ENCODE data around the gene NNMT.
A peak's percentile ranks its signal among the peaks of the same experiment; 100 is the strongest.

NNMT gene

GRCh38 chr11:114284914-114285313 lies 11.3 kb upstream of the NNMT start:
- Histone ChIP-seq H3K27ac (no peak overlapping the region), H3K9me3 (no peaks in the 10 kb centered on the region), H3K4me1 (peaks cover 0 to 30% (median 14%) of the 10 kb centered on the region in 4 donors), H3K4me3 (no peak overlapping the region), H3K36me3 (no peaks in the 10 kb centered on the region), H3K27me3 (no peaks in the 10 kb centered on the region)
- no peak for TF ChIP-seq CTCF (IDR thresholded peaks at IDR 0.05)
- intact Hi-C loops (cut with DNase I; ENCODE audit: low total_unique reads) = loop anchor here (5.0 kb wide), 1 partner anchor 477 kb away; no protein-coding TSS in a partner anchor
- no peak for DNase-seq

GRCh38 chr11:114285599-114285998 lies 10.6 kb upstream of the NNMT start:
- Histone ChIP-seq H3K4me3 (no peak overlapping the region), H3K27ac (no peak overlapping the region), H3K9me3 (no peaks in the 10 kb centered on the region), H3K4me1 (peaks cover 0 to 30% (median 12%) of the 10 kb centered on the region in 4 donors), H3K27me3 (no peaks in the 10 kb centered on the region), H3K36me3 (no peaks in the 10 kb centered on the region)
- peak in 1 of 2 donors; percentile 55 for DNase-seq
- no peak for TF ChIP-seq CTCF (IDR thresholded peaks at IDR 0.05)
- intact Hi-C loops (cut with DNase I; ENCODE audit: low total_unique reads) = no loop called here

- no peak for TF ChIP-seq CTCF (IDR thresholded peaks at IDR 0.05)
- H3K27me3 ChIP-seq = no peaks in the 10 kb centered on the region
- no peak overlapping the region for H3K27ac ChIP-seq
- no peaks in the 10 kb centered on the region for H3K36me3 ChIP-seq
- no peak for DNase-seq
- intact Hi-C loops (cut with DNase I; ENCODE audit: low total_unique reads) = no loop called here
- peaks cover 0 to 30% (median 10%) of the 10 kb centered on the region in 4 donors for H3K4me1 ChIP-seq
- no peaks in the 10 kb centered on the region for H3K9me3 ChIP-seq
- no peak overlapping the region for H3K4me3 ChIP-seq
Observed at GRCh38 chr11:114286229-114286628, 10.0 kb upstream of the NNMT start.

- no peak for DNase-seq
- Histone ChIP-seq H3K4me1 (peaks cover 0 to 38% (median 15%) of the 10 kb centered on the region in 4 donors), H3K36me3 (no peaks in the 10 kb centered on the region), H3K4me3 (no peak overlapping the region), H3K27me3 (no peaks in the 10 kb centered on the region), H3K27ac (no peak overlapping the region), H3K9me3 (no peaks in the 10 kb centered on the region)
- intact Hi-C loops (cut with DNase I; ENCODE audit: low total_unique reads) = no loop called here
- no peak for TF ChIP-seq CTCF (IDR thresholded peaks at IDR 0.05)
Observed at GRCh38 chr11:114287154-114287553, 9.0 kb upstream of the NNMT start.

GRCh38 chr11:114288136-114288535 lies 8.1 kb upstream of the NNMT start:
- H3K4me3 ChIP-seq = no peak overlapping the region

More at GRCh38 chr11:114288136-114288535, 8.1 kb upstream of the NNMT start:
- no peaks in the 10 kb centered on the region for H3K27me3 ChIP-seq
- no peak for TF ChIP-seq CTCF (IDR thresholded peaks at IDR 0.05)
- intact Hi-C loops (cut with DNase I; ENCODE audit: low total_unique reads) = no loop called here
- no peak for DNase-seq
- no peaks in the 10 kb centered on the region for H3K9me3 ChIP-seq
- H3K27ac ChIP-seq = no peak overlapping the region
- H3K36me3 ChIP-seq = no peaks in the 10 kb centered on the region
- H3K4me1 ChIP-seq = peaks cover 0 to 48% (median 25%) of the 10 kb centered on the region in 4 donors
